Retinal pigment epithelial cell (primary cell): ENCODE results near the gene SUPT20HL2.

ENCODE experiments used
- DNase-seq: peaks from one replicate; pipeline ENCODE4 v3.0.0-alpha.2; 2010; ENCODE audit warnings: low read depth
- H3K4me3 ChIP-seq: 2 replicates; pipeline ENCODE4 v1.5.1; 2011; ENCODE audit warnings: mild to moderate bottlenecking, low read length, control low read depth, moderate library complexity
- TF ChIP-seq, protein P1 (sequence below): conservative IDR thresholded peaks from 2 replicates; pipeline ENCODE4 v1.5.1; 2011; ENCODE audit warnings: low read depth, low read length, control low read depth, inconsistent platforms

SUPT20HL2 gene

DNA sequence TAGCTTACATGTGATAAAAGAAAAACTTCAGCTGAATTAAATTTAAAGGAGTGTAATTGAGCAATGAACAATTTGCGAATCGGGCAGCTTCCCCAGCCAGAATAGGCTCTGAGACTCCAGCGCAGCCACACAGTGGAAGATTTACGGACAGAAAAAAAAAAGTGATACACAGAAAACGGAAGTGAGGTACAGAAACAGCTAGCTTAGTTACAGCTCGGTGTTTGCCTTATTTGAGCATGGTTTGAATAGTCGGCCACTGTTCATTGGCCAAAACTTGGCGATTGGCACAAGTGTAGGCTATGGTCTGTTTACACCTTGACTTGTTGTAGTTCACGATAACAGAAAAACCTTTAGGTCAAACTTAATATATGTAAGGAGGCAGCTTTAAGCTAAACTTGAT, 29.9 kb upstream of the SUPT20HL2 start:
- TF ChIP-seq, protein P1, sequence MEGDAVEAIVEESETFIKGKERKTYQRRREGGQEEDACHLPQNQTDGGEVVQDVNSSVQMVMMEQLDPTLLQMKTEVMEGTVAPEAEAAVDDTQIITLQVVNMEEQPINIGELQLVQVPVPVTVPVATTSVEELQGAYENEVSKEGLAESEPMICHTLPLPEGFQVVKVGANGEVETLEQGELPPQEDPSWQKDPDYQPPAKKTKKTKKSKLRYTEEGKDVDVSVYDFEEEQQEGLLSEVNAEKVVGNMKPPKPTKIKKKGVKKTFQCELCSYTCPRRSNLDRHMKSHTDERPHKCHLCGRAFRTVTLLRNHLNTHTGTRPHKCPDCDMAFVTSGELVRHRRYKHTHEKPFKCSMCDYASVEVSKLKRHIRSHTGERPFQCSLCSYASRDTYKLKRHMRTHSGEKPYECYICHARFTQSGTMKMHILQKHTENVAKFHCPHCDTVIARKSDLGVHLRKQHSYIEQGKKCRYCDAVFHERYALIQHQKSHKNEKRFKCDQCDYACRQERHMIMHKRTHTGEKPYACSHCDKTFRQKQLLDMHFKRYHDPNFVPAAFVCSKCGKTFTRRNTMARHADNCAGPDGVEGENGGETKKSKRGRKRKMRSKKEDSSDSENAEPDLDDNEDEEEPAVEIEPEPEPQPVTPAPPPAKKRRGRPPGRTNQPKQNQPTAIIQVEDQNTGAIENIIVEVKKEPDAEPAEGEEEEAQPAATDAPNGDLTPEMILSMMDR: no peak
- H3K4me3 ChIP-seq: no peak overlapping the region
- DNase-seq: no peak

DNA sequence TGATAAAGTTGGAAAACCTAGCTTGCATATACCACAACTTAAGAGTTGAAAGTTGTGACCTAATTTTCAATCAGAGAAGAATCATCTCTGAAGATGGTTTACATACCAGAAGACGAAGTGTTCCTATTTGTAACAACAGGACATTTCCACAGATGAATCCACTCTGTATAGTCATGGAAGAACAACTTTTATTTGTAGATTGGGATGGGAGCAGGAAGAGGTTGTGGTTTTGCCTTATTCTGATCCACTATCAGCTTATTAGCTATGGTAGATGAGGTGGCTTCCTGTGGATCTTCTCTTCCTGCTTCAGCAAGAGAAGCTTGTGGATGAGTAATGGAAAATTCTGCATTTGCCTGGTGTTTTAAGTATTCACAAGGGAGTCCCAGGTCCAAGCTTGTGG, 27.9 kb upstream of the SUPT20HL2 start:
- TF ChIP-seq, protein P1: no peak
- H3K4me3 ChIP-seq: no peak overlapping the region
- no peak for DNase-seq

DNA sequence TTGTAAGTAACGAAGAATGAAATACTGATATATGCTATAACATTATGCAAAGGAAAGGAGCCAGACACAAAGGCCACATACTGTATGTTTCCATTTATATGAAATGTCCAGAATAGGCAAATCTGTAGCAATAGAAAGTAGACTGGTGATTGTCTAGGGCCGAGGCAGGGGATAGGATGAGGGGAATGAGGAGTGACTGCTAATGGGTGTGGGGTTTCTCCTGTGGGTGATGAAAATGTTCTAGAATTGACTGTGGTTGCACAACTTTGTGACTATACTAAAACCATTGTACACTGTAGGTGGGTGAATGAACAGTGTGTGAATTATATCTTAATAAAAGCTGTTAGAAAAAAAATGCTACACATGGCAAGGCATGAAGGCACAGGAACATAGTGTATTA, 26.6 kb upstream of the SUPT20HL2 start:
- no peak for DNase-seq
- TF ChIP-seq, protein P1: no peak
- no peak overlapping the region for H3K4me3 ChIP-seq

DNA sequence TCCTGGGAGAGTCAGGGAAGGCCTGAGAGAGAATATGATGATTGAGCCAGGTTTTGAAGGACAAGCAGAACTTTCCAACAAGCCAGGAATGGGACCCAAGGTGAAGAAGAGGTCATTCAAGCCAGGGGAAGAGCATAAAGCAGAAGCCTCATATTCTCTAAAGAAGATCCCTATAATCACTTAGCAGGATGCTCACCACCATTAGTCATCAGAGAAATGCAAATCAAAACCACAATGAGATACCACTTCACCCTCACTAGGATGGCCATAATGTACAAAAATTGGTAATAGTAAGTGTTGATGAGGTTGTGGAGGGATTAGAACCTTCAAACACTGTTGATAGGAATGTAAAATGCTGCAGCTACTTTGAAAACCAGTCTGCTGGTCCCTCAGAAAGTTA, 26.0 kb upstream of the SUPT20HL2 start:
- TF ChIP-seq, protein P1: no peak

DNA sequence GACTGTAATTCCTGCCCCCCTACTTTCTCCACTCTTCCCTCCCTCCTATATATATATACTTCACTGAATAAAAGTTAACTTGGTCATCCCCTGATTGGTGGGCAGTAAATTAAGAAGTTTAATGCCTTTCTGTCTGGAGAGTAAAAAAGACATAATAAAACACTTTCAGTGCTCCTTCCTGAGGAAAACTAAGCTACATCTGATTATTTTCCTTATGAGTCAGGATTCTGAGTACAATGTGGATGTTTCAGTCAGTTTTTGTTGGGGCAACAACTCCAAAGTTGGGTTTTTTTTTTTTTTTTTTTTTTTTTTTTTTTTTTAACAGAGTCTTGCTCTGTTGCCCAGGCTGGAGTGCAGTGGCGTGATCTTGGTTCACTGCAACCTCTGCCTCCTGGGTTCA, 22.0 kb upstream of the SUPT20HL2 start:
- TF ChIP-seq, protein P1: no peak
- no peak for DNase-seq
- H3K4me3 ChIP-seq: no peak overlapping the region

More for the DNA sequence above, 26.0 kb upstream of the SUPT20HL2 start:
- H3K4me3 ChIP-seq: no peak overlapping the region
- no peak for DNase-seq

DNA sequence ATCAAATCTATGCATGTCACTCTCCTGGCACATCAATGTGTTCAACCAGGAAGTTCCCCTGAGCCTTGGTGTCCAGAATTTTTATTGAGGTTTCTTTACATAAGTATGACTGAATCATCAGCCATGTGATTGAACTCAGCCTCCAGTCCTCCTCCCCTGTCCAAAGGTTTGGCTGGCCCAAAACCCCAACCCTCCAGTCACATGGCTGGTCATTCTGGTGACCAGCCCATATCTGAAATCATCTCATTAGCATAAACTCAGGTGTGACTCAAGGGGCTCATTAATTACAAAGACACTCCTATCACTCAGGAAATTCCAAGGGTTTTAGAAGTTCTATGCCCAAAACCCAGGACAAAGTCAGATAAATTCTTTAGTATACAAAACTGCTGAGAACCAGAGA, 20.6 kb upstream of the SUPT20HL2 start:
- DNase-seq: no peak
- TF ChIP-seq, protein P1: no peak
- H3K4me3 ChIP-seq: no peak overlapping the region

DNA sequence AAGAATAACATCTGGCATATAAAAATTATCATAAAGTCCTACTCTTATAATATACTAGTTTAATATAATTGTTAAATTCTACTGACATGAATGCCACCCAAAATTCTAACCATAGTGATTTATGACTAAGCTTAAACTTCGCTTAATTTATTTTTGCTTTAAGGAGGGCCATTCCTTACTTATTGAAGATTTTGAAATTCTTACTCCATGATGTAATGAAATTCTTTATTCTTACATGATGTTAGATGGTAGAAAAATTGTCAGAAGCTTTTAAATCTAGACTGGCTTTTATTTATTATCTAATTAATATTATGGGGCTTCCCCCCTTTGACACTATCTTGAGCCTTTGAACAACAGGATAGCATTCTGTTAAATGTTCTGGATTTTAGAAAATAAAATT, 19.5 kb upstream of the SUPT20HL2 start:
- TF ChIP-seq, protein P1: no peak
- no peak for DNase-seq
- no peak overlapping the region for H3K4me3 ChIP-seq
